GM12874 (cell line): ENCODE data around the gene MRPS9.

Source experiments
- TF ChIP-seq, protein P1 (sequence below): IDR thresholded peaks from 2 replicates; pipeline ENCODE4 v1.5.1; 2011; ENCODE audit warnings: low read depth, mild to moderate bottlenecking, control low read depth, low read length, moderate library complexity; ENCODE audit not compliant: insufficient read depth

The MRPS9 gene

DNA sequence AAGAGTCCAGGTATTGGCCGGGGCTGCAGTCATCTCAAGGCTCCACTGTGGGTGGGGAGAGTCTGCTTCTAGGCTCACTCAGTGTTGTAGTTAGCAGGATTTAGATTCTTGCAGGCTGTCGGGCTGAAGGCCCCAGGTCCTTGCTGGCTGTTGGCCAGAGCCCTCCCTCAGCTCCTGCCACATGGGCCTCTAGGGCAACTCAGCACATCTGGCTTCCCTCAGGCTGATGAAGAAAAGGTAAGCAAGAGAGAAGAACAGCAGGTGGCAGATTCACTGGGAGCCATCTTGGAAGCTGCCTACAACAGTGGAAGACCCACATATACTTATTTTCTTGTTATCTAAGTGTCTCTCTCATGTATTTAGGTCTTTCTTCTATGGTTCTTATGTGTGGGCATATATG is 4.3 kb downstream of the MRPS9 start:
- TF ChIP-seq, protein P1, sequence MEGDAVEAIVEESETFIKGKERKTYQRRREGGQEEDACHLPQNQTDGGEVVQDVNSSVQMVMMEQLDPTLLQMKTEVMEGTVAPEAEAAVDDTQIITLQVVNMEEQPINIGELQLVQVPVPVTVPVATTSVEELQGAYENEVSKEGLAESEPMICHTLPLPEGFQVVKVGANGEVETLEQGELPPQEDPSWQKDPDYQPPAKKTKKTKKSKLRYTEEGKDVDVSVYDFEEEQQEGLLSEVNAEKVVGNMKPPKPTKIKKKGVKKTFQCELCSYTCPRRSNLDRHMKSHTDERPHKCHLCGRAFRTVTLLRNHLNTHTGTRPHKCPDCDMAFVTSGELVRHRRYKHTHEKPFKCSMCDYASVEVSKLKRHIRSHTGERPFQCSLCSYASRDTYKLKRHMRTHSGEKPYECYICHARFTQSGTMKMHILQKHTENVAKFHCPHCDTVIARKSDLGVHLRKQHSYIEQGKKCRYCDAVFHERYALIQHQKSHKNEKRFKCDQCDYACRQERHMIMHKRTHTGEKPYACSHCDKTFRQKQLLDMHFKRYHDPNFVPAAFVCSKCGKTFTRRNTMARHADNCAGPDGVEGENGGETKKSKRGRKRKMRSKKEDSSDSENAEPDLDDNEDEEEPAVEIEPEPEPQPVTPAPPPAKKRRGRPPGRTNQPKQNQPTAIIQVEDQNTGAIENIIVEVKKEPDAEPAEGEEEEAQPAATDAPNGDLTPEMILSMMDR, result no peak

DNA sequence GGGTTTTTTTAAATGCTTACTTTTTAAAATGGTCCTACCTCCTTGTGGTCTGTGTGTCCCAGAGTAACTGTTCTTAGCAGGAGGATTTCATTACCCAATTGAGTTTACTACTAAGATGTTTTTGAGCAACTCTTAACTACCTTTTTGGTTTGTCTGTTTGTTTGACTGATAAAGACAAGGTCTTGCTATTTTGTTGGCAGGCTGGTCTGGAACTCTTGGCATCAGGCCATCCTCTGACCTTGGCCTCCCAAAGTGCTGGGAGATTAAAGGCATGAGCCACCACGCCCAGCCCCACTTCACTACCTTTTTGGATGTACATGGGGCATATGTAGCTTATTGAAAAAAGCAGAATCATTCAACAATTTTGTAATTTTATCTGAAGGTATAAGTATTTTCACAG is 14.9 kb downstream of the MRPS9 start:
- TF ChIP-seq, protein P1, result no peak

DNA sequence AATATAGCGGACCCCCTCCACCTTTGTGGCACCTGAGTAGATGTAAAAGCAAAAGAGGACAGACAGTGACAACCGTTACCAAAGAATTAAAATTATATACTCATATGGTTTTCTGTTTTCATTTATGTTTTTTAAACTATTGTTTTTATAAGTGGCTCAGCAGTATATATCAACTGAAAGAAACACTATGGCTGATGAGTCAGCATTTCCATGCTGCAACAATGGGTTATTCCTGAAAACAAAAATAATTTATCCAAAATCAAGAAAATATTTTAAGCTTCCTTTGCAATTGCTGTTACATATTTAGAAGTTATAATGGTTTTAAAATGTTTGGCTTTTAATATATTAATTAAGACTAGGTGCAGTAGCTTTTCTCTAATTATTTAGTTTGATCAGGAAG is 17.7 kb downstream of the MRPS9 start:
- TF ChIP-seq, protein P1, result no peak

DNA sequence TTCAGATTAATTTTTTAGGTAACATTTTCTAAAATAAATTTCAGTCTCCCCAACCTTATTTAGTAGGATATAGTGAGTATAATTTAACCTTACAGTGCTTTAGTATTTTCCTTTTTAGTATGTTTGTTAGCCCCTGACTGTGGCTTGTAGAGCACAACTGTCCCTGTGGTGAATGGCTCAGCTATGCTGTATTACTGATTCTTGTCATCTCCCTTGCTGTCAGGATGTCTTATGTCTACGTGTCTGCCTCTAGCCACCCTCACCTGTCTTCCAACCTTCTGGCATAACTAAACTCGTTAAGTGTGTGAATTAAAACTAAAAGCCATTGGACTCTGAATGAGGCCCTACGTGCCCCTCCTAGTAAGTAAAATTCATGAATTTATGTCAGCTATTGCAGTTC is 18.4 kb downstream of the MRPS9 start:
- TF ChIP-seq, protein P1, result no peak

DNA sequence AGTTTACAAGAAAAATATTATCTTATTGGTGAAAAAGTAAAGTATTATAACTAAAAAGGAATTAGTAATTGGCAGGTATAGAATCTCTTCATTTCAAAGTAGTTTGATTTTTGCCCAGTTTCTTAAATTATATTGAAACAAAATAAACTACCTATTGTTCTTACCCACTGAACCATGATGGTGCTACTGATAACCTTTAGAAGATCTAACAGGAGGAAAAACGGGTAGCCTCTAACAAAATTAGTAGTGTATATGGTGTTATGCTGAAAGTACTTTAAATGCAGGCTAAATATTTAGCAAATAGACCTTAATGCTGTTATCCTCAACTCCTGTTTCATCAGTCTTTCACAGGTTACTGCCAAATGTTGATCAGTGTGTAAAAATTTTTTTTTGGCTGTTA is 19.1 kb downstream of the MRPS9 start:
- TF ChIP-seq, protein P1, result no peak

DNA sequence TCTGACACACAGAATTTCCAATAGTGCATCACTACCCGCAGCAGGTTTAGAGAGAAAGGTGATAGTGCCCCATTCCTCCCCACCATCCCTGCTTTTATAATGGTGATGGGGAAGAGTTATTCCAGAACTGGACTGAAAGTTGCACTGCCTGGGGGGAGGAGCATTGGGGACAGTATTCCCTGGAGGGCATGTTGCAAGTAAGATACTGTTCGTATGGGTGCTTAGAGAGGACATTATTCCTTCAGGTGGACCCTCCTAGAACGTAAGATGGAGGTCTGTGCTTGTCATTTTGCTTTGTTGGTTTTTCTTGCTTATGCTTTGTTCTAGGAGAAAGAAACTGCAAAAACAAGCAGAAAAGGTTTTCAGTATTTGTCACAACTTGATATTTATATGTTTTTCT is 23.7 kb downstream of the MRPS9 start:
- TF ChIP-seq, protein P1, result no peak

DNA sequence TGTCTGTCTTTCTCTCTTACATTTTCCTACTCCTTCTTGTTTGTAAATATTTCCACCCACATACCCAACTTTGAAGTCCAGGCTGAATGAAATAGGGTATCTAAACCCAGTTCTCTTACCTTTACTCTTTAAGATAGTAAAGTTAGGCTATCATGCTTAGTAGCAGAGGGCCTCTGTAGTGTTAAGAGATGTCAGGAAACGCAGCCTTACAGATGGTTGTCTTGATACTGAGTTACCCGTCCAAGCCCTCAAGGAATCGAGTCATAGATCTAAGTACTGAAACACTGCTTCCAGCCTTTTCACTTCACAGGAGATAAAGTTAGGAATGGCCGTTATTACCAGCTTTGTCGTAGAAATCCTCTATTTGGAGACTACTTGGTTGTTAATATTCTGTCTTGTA is 24.3 kb downstream of the MRPS9 start:
- TF ChIP-seq, protein P1, result no peak

DNA sequence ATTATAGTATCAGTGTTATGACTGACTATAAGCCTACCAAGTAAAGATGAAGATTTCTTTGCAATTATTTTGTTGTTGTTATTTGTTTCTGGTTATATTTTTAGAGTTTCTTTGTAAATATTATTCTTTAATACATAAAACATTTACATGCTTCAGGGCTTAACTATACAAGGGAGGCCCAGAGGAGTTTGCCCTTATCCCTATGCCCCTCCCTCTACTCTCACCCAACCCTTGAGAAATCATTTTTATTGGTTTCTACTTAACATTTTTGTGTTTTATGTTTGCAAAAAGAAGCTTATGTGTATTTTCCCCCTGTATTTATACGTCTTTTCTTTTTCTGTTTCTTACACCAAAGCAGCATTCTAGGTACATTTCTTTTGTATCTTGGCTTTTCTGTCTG is 30.5 kb downstream of the MRPS9 start:
- TF ChIP-seq, protein P1, result no peak
